ENCODE data around the gene FBXW8. TPM values are rescaled to one million over a fixed set of nuclear protein-coding genes. Genes with fewer than 3 reads are reported as not detected.

FBXW8 gene
- total and polyA plus RNA-seq, 2 donors (not counting 3 experiments of a cell fraction or from before 2014, with no cell fraction given) = 15.4 TPM

- DNase-seq (ENCODE audit: low read depth, low spot score) = peak; percentile 47
- CTCF ChIA-PET = interaction anchor here (0.9 to 1.2 kb wide), 3 partner anchors 10 to 232 kb away, joined by 3 to 5 read pairs (median 3); no protein-coding TSS in a partner anchor
- H3K9ac ChIP-seq (replicated peaks; ENCODE audit: extremely low read depth, insufficient read depth, low read length) = no peak overlapping the region
- no peak overlapping the region for H3K4me2 ChIP-seq (ENCODE audit: insufficient read depth, low read length)
- H4K20me1 ChIP-seq (replicated peaks; ENCODE audit: control insufficient read depth, extremely low read depth, insufficient read depth, low read length) = no peaks in the 10 kb centered on the region
- no peaks in the 10 kb centered on the region for H3K9me3 ChIP-seq (replicated peaks; ENCODE audit: control insufficient read depth, insufficient read depth, low read length)
- no peak overlapping the region for H3K4me3 ChIP-seq (replicated peaks in 1 of 3; ENCODE audit: insufficient read depth in 1 of 3, low read depth in 1 of 3, low read length in 3 of 3)
- H3K27me3 ChIP-seq (ENCODE audit: control insufficient read depth in 2 of 2, insufficient read depth in 2 of 2, low read length in 2 of 2) = no peaks in the 10 kb centered on the region
- intact Hi-C loops (cut with micrococcal nuclease) (no loop called here), dilution Hi-C loops (cut with MboI; ENCODE audit: extremely low pct_ligation_motif_present, low sequenced_read_pairs) (no loop called here)
- H3K4me1 ChIP-seq (ENCODE audit: control insufficient read depth, extremely low read depth, insufficient read depth, low read length) = no peaks in the 10 kb centered on the region
- no peak overlapping the region for H2AFZ ChIP-seq (ENCODE audit: low read depth, low read length)
- TF ChIP-seq MYC (IDR thresholded peaks at IDR 0.05; ENCODE audit: low read depth, low read length) = no peak
- TF ChIP-seq, protein P1, sequence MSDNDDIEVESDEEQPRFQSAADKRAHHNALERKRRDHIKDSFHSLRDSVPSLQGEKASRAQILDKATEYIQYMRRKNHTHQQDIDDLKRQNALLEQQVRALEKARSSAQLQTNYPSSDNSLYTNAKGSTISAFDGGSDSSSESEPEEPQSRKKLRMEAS (IDR thresholded peaks at IDR 0.05; ENCODE audit: insufficient read depth, insufficient read length) = no peak
- TF ChIP-seq GATA2 (IDR thresholded peaks at IDR 0.05; ENCODE audit: insufficient read depth, insufficient read length, low read depth, low read length) = no peak
- TF ChIP-seq, protein P2, sequence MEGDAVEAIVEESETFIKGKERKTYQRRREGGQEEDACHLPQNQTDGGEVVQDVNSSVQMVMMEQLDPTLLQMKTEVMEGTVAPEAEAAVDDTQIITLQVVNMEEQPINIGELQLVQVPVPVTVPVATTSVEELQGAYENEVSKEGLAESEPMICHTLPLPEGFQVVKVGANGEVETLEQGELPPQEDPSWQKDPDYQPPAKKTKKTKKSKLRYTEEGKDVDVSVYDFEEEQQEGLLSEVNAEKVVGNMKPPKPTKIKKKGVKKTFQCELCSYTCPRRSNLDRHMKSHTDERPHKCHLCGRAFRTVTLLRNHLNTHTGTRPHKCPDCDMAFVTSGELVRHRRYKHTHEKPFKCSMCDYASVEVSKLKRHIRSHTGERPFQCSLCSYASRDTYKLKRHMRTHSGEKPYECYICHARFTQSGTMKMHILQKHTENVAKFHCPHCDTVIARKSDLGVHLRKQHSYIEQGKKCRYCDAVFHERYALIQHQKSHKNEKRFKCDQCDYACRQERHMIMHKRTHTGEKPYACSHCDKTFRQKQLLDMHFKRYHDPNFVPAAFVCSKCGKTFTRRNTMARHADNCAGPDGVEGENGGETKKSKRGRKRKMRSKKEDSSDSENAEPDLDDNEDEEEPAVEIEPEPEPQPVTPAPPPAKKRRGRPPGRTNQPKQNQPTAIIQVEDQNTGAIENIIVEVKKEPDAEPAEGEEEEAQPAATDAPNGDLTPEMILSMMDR (IDR thresholded peaks at IDR 0.05; ENCODE audit: extremely low read depth in 1 of 2, insufficient read depth in 1 of 2, low read depth in 1 of 2, low read length in 2 of 2) = no peak
- TF ChIP-seq JUN (IDR thresholded peaks at IDR 0.05; ENCODE audit: borderline replicate concordance, insufficient read depth, insufficient read length, low read depth) = no peak
- TF ChIP-seq POLR2AphosphoS5 (IDR thresholded peaks at IDR 0.05; ENCODE audit: insufficient read depth, low read depth, low read length) = no peak
- TF ChIP-seq EZH2 (IDR thresholded peaks at IDR 0.05; ENCODE audit: borderline replicate concordance, low read depth, low read length, severe bottlenecking) = no peak
- no peak for TF ChIP-seq FOS (IDR thresholded peaks at IDR 0.05; ENCODE audit: borderline replicate concordance, insufficient read depth, low read length)
- TF ChIP-seq POLR2A (IDR thresholded peaks at IDR 0.05; ENCODE audit: low read depth, low read length) = no peak
- no TSS peak for BruUV-seq (replicated peaks)
- POLR2A ChIA-PET = no interaction called here
- no peaks in the 10 kb centered on the region for H3K9me1 ChIP-seq (replicated peaks; ENCODE audit: control insufficient read depth, extremely low read depth, insufficient read depth, low read length)
- FAIRE-seq = peak; percentile 42
- no peak overlapping the region for H3K27ac ChIP-seq (ENCODE audit: insufficient read depth, low read depth, low read length)
- H3K36me3 ChIP-seq (ENCODE audit: control insufficient read depth in 2 of 2, extremely low read depth in 1 of 2, insufficient read depth in 2 of 2, low read length in 2 of 2) = no peaks in the 10 kb centered on the region
- peaks cover 6% of the 10 kb centered on the region for H3K79me2 ChIP-seq (ENCODE audit: control insufficient read depth, insufficient read depth, low read length)
These were observed 24.4 kb downstream of the FBXW8 start for GRCh38 chr12:116934908-116935705.

Measured in endothelial cell of umbilical vein (primary cell).